GM23248 (cell line): Measurements from ENCODE around the gene KRT73.

Experiments used
- EZH2 ChIP-seq: fragments of 200-600 bp; sonication (generic); IDR thresholded peaks from 2 replicates; pipeline ENCODE4 v1.6.1; 2018; ENCODE audit warnings: antibody characterized with exemption, mild to moderate bottlenecking; ENCODE audit not compliant: insufficient read depth, poor library complexity, severe bottlenecking
- EZH2phosphoT487 ChIP-seq: fragments of 200-600 bp; sonication (generic); IDR thresholded peaks from 2 replicates; pipeline ENCODE4 v1.6.1; 2018; ENCODE audit warnings: antibody characterized with exemption, moderate library complexity, mild to moderate bottlenecking, low read depth; ENCODE audit not compliant: insufficient read depth

GRCh38 chr12:52644078-52644415 is 25.7 kb upstream of the KRT73 start:
- TF ChIP-seq EZH2 (no peak), EZH2phosphoT487 (no peak)
